Trophoblast cell (in vitro differentiated cells and primary cell): Measurements from ENCODE around the gene CCNH.

Source experiments
- DNase-seq, 2 donors: peaks; one replicate each; pipeline ENCODE4 v3.0.0-alpha.2; 2016
- H2AFZ ChIP-seq: 2 replicates; pipeline ENCODE4 v1.6.1; 2013; ENCODE audit warnings: low read length, moderate library complexity, mild to moderate bottlenecking; ENCODE audit not compliant: insufficient read depth, poor library complexity
- H2AK5ac ChIP-seq: 2 replicates; pipeline ENCODE4 v1.6.1; 2013; ENCODE audit warnings: mild to moderate bottlenecking, low read length
- H2BK120ac ChIP-seq: 2 replicates; pipeline ENCODE4 v1.6.1; 2013; ENCODE audit warnings: low read length, mild to moderate bottlenecking, moderate library complexity; ENCODE audit not compliant: insufficient read depth, poor library complexity
- H2BK12ac ChIP-seq: 2 replicates; pipeline ENCODE4 v1.6.1; 2013; ENCODE audit warnings: mild to moderate bottlenecking, low read length, moderate library complexity
- H2BK5ac ChIP-seq: 2 replicates; pipeline ENCODE4 v1.6.1; 2013; ENCODE audit warnings: low read length, low read depth, moderate library complexity, mild to moderate bottlenecking; ENCODE audit not compliant: poor library complexity
- H3K14ac ChIP-seq: 2 replicates; pipeline ENCODE4 v1.6.1; 2013; ENCODE audit warnings: mild to moderate bottlenecking, low read length
- H3K18ac ChIP-seq: 2 replicates; pipeline ENCODE4 v1.6.1; 2013; ENCODE audit warnings: mild to moderate bottlenecking, low read length
- H3K23ac ChIP-seq: 2 replicates; pipeline ENCODE4 v1.6.1; 2013; ENCODE audit warnings: low read length
- H3K27ac ChIP-seq: 2 replicates; pipeline ENCODE4 v1.5.1; 2013; ENCODE audit warnings: low read depth, mild to moderate bottlenecking, inconsistent platforms, low read length, moderate library complexity
- H3K27me3 ChIP-seq: 2 replicates; pipeline ENCODE4 v1.6.1; 2013; ENCODE audit warnings: inconsistent platforms, mild to moderate bottlenecking, low read length, moderate library complexity; ENCODE audit not compliant: insufficient read depth
- H3K36me3 ChIP-seq, 2 experiments: 1 replicate in 1 of 2; 2 replicates in 1 of 2; pipeline ENCODE4 v1.6.1; 2013; ENCODE audit warnings: low read length in 2 of 2, mild to moderate bottlenecking in 2 of 2, moderate library complexity in 1 of 2; ENCODE audit not compliant: insufficient read depth in 2 of 2, control insufficient read depth in 1 of 2
- H3K4ac ChIP-seq: 2 replicates; pipeline ENCODE4 v1.6.1; 2013; ENCODE audit warnings: low read depth, mild to moderate bottlenecking, low read length, moderate library complexity
- H3K4me1 ChIP-seq, 2 experiments: 1 replicate in 1 of 2; 2 replicates in 1 of 2; pipeline ENCODE4 v1.6.1; 2013; ENCODE audit warnings: low read length in 2 of 2, mild to moderate bottlenecking in 2 of 2, moderate library complexity in 1 of 2; ENCODE audit not compliant: insufficient read depth in 2 of 2, control insufficient read depth in 1 of 2
- H3K4me2 ChIP-seq: 2 replicates; pipeline ENCODE4 v1.6.1; 2013; ENCODE audit warnings: inconsistent platforms, mild to moderate bottlenecking, low read length, moderate library complexity
- H3K4me3 ChIP-seq: 2 replicates; pipeline ENCODE4 v1.5.1; 2013; ENCODE audit warnings: mild to moderate bottlenecking, low read depth, low read length, inconsistent platforms
- H3K79me1 ChIP-seq: one replicate; pipeline ENCODE4 v1.6.1; 2013; ENCODE audit warnings: low read length
- H3K79me2 ChIP-seq: 2 replicates; pipeline ENCODE4 v1.6.1; 2013; ENCODE audit warnings: low read length, mild to moderate bottlenecking; ENCODE audit not compliant: control insufficient read depth, insufficient read depth, poor library complexity
- H3K9ac ChIP-seq: 2 replicates; pipeline ENCODE4 v1.6.1; 2013; ENCODE audit warnings: mild to moderate bottlenecking, low read length
- H3K9me3 ChIP-seq: 2 replicates; pipeline ENCODE4 v1.6.1; 2013; ENCODE audit warnings: low read depth, mild to moderate bottlenecking, control low read depth, inconsistent platforms, low read length; ENCODE audit not compliant: insufficient read depth
- H4K12ac ChIP-seq: 2 replicates; pipeline ENCODE4 v1.6.1; 2013; ENCODE audit warnings: low read depth, mild to moderate bottlenecking, low read length, moderate library complexity
- H4K8ac ChIP-seq: 2 replicates; pipeline ENCODE4 v1.6.1; 2013; ENCODE audit warnings: low read depth, mild to moderate bottlenecking, low read length, moderate library complexity
- H4K91ac ChIP-seq: one replicate; pipeline ENCODE4 v1.6.1; 2013; ENCODE audit warnings: low read depth, mild to moderate bottlenecking, low read length, moderate library complexity
- WGBS: extraction: QIAGEN DNeasy Blood & Tissue Kit; methylation state at CpG from one replicate; pipeline ENCODE4 v1.1.7; 2013; ENCODE audit warnings: missing lambda C conversion rate; ENCODE audit not compliant: insufficient read length, insufficient coverage; ENCODE audit errors: extremely low coverage; 5-methylcytosine and 5-hydroxymethylcytosine counted together

Gene CCNH

DNA sequence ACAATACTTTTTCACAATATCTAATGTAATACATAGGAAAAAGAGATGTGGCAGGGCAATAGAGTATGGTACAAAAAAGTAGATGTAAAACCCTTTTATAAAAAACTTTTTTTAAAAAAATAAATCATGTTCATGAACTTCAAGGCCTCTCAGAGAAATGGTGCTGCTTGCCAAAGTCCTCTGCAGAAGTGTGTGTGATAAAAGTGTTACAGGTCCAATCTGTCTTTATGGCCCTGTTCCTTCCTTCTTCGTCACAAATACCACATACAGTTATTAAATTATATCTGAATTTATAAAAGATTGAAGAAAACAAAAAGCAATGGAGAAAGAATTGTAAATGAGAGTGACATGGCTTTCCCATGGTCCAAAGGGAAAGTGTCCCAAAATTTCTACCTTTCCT, 21.7 kb upstream of the CCNH start:
- Histone ChIP-seq H3K9me3 (no peaks in the 10 kb centered on the region), H3K14ac (no peak overlapping the region), H3K4me2 (no peak overlapping the region), H4K91ac (no peak overlapping the region), H2AFZ (no peak overlapping the region), H3K4ac (no peak overlapping the region), H3K27me3 (no peaks in the 10 kb centered on the region), H2AK5ac (no peak overlapping the region), H4K8ac (no peak overlapping the region), H3K18ac (no peak overlapping the region), H3K36me3 (no peaks in the 10 kb centered on the region), H4K12ac (no peak overlapping the region), H3K27ac (no peak overlapping the region), H3K79me1 (no peaks in the 10 kb centered on the region), H2BK120ac (no peak overlapping the region), H3K79me2 (no peaks in the 10 kb centered on the region), H3K23ac (no peak overlapping the region), H2BK12ac (no peak overlapping the region), H3K9ac (no peak overlapping the region), H2BK5ac (no peak overlapping the region), H3K4me1 (no peaks in the 10 kb centered on the region), H3K4me3 (no peak overlapping the region)
- WGBS: no CpG with 5 or more reads among the region's 1 CpG
- no peak for DNase-seq

DNA sequence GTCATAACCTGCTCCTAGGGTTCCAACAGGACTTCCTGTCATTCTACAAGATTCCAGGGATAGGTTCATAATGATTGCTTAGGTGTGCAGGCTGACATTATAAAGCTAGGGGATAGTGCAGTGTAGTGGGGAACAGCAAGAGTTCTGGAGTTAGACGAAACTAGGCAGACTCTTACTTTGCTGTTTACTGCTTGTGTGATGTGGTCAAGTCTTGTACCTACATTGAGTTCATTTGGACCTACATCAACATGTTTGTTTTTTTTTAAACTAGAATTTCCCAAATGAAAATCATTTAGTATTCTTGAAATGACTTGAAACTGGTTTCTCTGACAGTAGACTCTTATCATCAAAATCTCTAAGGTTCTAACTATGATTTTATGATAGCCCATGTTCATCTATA, 21.2 kb upstream of the CCNH start:
- H3K4me3 ChIP-seq: no peak overlapping the region
- no peak overlapping the region for H2BK5ac ChIP-seq
- no peaks in the 10 kb centered on the region for H3K79me2 ChIP-seq
- H3K4ac ChIP-seq: no peak overlapping the region
- no peak for DNase-seq
- H3K4me2 ChIP-seq: no peak overlapping the region
- H3K14ac ChIP-seq: no peak overlapping the region
- H3K79me1 ChIP-seq: no peaks in the 10 kb centered on the region
- H4K8ac ChIP-seq: no peak overlapping the region
- H2AFZ ChIP-seq: no peak overlapping the region
- H2BK12ac ChIP-seq: no peak overlapping the region
- no peak overlapping the region for H4K12ac ChIP-seq
- no peaks in the 10 kb centered on the region for H3K27me3 ChIP-seq
- H3K4me1 ChIP-seq: no peaks in the 10 kb centered on the region
- H3K18ac ChIP-seq: no peak overlapping the region
- no peaks in the 10 kb centered on the region for H3K36me3 ChIP-seq
- no peak overlapping the region for H3K23ac ChIP-seq
- H3K27ac ChIP-seq: no peak overlapping the region
- H3K9ac ChIP-seq: no peak overlapping the region
- no CpG with 5 or more reads among the region's 1 CpG for WGBS
- H4K91ac ChIP-seq: no peak overlapping the region
- H2BK120ac ChIP-seq: no peak overlapping the region
- no peak overlapping the region for H2AK5ac ChIP-seq
- no peaks in the 10 kb centered on the region for H3K9me3 ChIP-seq

DNA sequence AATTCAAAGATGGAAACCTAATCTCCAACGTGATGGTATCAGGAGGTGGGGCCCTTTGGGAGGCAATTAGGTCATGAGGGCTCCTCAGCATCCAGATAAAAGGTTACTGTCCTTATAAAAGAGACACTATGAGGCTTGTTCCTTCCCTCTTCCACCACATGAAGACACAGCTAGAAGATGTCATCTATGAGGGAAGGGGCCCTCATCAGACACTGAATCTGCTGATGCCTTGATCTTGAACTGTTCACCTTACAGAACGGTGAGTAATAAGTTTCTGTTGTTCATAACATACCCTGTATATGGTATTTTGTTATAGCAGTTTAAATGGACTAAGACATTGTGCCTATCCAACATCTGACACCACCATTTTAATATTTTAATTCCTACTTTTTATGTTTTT, 19.7 kb upstream of the CCNH start:
- Histone ChIP-seq H3K4me1 (no peaks in the 10 kb centered on the region), H3K14ac (no peak overlapping the region), H4K91ac (no peak overlapping the region), H3K9ac (no peak overlapping the region), H4K8ac (no peak overlapping the region), H3K18ac (no peak overlapping the region), H3K79me1 (no peaks in the 10 kb centered on the region), H2AK5ac (no peak overlapping the region), H3K27ac (no peak overlapping the region), H3K4ac (no peak overlapping the region), H3K36me3 (no peaks in the 10 kb centered on the region), H3K9me3 (no peaks in the 10 kb centered on the region), H2BK120ac (no peak overlapping the region), H2BK5ac (no peak overlapping the region), H3K23ac (no peak overlapping the region), H2AFZ (no peak overlapping the region), H4K12ac (no peak overlapping the region), H2BK12ac (no peak overlapping the region), H3K4me3 (no peak overlapping the region), H3K79me2 (no peaks in the 10 kb centered on the region), H3K4me2 (no peak overlapping the region), H3K27me3 (no peaks in the 10 kb centered on the region)
- no peak for DNase-seq
- WGBS: no CpG with 5 or more reads among the region's 2 CpGs

DNA sequence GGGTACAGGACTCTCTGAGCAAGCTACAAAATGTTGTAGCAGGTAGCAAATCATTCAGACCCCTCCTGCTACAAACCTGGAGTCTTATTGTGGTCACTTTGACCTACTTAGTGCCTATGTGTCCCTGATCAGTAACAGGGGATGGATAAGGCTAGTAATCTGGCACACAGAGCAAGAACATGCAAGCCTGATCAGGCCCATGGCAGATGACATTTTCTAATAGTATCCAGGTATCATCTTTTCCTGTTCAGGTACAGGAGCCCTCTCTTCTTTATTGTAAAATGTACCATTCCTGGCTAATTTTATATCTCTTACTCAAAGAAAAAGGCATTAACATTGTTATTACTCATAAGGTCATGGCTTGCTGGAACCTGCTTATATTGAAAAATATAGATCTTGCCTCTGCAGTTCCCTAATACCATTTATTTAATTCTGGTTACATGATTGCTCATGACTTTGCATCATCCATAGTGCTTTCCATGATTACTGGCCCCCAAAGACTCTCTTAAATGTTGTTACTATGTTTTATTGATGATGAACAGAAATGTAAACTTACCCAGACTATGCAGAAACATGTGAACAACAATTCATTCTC, 18.2 kb upstream of the CCNH start:
- no peak overlapping the region for H4K12ac ChIP-seq
- no peaks in the 10 kb centered on the region for H3K79me2 ChIP-seq
- no peaks in the 10 kb centered on the region for H3K79me1 ChIP-seq
- no peak overlapping the region for H3K14ac ChIP-seq
- H3K18ac ChIP-seq: no peak overlapping the region
- no peak overlapping the region for H2BK120ac ChIP-seq
- H4K91ac ChIP-seq: no peak overlapping the region
- H3K4me1 ChIP-seq: no peaks in the 10 kb centered on the region
- H2AFZ ChIP-seq: no peak overlapping the region
- no peak for DNase-seq
- no peak overlapping the region for H3K4ac ChIP-seq
- no peak overlapping the region for H3K23ac ChIP-seq
- H2AK5ac ChIP-seq: no peak overlapping the region
- H3K27ac ChIP-seq: no peak overlapping the region
- no peaks in the 10 kb centered on the region for H3K9me3 ChIP-seq
- no peak overlapping the region for H3K4me2 ChIP-seq
- H4K8ac ChIP-seq: no peak overlapping the region
- H3K27me3 ChIP-seq: no peaks in the 10 kb centered on the region
- no peak overlapping the region for H3K4me3 ChIP-seq
- H3K36me3 ChIP-seq: no peaks in the 10 kb centered on the region
- no peak overlapping the region for H2BK12ac ChIP-seq
- H2BK5ac ChIP-seq: no peak overlapping the region
- H3K9ac ChIP-seq: no peak overlapping the region
